Transverse colon (tissue), 4 donors: ENCODE measurements around the gene TM9SF3. TPM values are rescaled to one million over a fixed set of nuclear protein-coding genes. Genes with fewer than 3 reads are reported as not detected.

Experiments used
- DNase-seq: peaks from one replicate; pipeline ENCODE4 v3.0.0-alpha.2; 2019
- H3K27ac ChIP-seq, 4 donors: fragments of 200-600 bp; sonication (generic); 2 replicates each; pipeline ENCODE4 v1.5.1; 2016 to 2018; ENCODE audit warnings: inconsistent platforms in 4 of 4
- H3K27me3 ChIP-seq: fragments of 200-600 bp; sonication (generic); 2 replicates; pipeline ENCODE4 v1.5.1; 2017; ENCODE audit warnings: inconsistent platforms
- H3K36me3 ChIP-seq, 4 donors: fragments of 200-600 bp; sonication (generic); 2 replicates each; pipeline ENCODE4 v1.5.1; 2017 to 2019; ENCODE audit warnings: inconsistent platforms in 4 of 4
- H3K4me1 ChIP-seq, 4 donors: fragments of 200-600 bp; sonication (generic); 2 replicates each; pipeline ENCODE4 v1.5.1; 2017 to 2020; ENCODE audit warnings: inconsistent platforms in 4 of 4
- H3K4me3 ChIP-seq, 4 donors: fragments of 200-600 bp; sonication (generic); 1 replicate in 1 of 4; 2 replicates in 3 of 4; pipeline versions ENCODE4 v1.5.1 to v1.6.1; 2017 to 2019; ENCODE audit warnings: inconsistent platforms in 4 of 4
- H3K9me3 ChIP-seq, 2 donors: fragments of 200-600 bp; sonication (generic); 2 replicates each; pipeline ENCODE4 v1.5.1; 2017 to 2019; ENCODE audit warnings: inconsistent platforms in 2 of 2
- EP300 ChIP-seq: sonication (generic); formaldehyde crosslinking; IDR thresholded peaks from one replicate; pipeline ENCODE4 v1.6.1; 2017; ENCODE audit warnings: antibody characterized with exemption, low read depth
- POLR2A ChIP-seq: fragments of 450-650 bp; IDR thresholded peaks from one replicate; pipeline ENCODE4 v1.6.1; 2016; ENCODE audit warnings: antibody characterized with exemption, mild to moderate bottlenecking, moderate library complexity
- POLR2AphosphoS5 ChIP-seq, 3 donors: sonication (generic); formaldehyde crosslinking; IDR thresholded peaks; one replicate each; pipeline ENCODE4 v1.6.1; 2016; ENCODE audit warnings: antibody characterized with exemption in 3 of 3
- WGBS, 2 donors: methylation state at CpG; one replicate each; pipeline ENCODE4 v1.1.5; 2018; ENCODE audit warnings: low coverage in 1 of 2; 5-methylcytosine and 5-hydroxymethylcytosine counted together
- in situ Hi-C, 4 donors: fragments of 200-750 bp; cut with MboI; loops; one replicate each; pipeline versions ENCODE4 v1.15.0 to v1.15.1; 2017; ENCODE audit warnings: low sequenced_read_pairs in 3 of 4, low pct_ligation_motif_present in 1 of 4, low pct_unique_long_range_greater_than_20kb in 1 of 4
- intact Hi-C: fragments of 100-400 bp; cut with DNase I; formaldehyde crosslinking; loops from one replicate; pipeline ENCODE4 v1.15.1; 2023; ENCODE audit warnings: low total_unique reads
- total RNA-seq, 4 donors: library from RNA; depleted of rRNA; stranded (reverse); fragments of >200 nt; gene quantifications; one replicate each; pipeline ENCODE4 v1.1.0, GENCODE V29; 2016
- TF ChIP-seq, protein P1 (sequence below), 5 experiments: fragments of 200-600 bp in 3 of 5; fragments of 450-650 bp in 2 of 5; sonication (generic) in 3 of 5; IDR thresholded peaks; 1 replicate in 2 of 5; 2 replicates in 3 of 5; pipeline ENCODE4 v1.5.1; 2016 to 2017; ENCODE audit warnings: antibody characterized with exemption in 5 of 5, inconsistent platforms in 3 of 5, mild to moderate bottlenecking in 2 of 5, moderate library complexity in 1 of 5

TM9SF3 gene
- total RNA-seq, 4 donors from 2014 or later = 34.4 to 133 (median 77.3) TPM

DNA sequence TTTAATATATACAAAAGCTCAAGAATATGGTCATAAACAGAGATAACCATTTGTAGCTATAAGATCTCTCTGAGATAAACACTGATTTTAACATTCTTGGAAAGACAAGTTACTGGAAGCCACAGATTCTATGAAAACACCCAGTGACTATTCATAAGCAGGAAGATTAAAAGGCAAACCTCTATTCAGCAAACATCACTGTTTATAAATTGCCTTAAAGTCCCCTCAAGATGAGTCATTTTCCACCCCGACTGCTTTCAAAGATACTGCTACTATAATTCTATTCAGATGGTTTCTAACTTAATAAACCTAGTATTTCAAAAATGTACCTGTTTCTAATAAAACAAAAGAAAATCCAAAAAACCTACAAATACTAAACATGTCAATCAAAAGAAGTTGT is 21.0 kb downstream of the TM9SF3 start:
- 8 to 22% methylated on average over 1 of the region's 1 CpG for WGBS, 2 donors
- no peak for DNase-seq
- TF ChIP-seq, protein P1, sequence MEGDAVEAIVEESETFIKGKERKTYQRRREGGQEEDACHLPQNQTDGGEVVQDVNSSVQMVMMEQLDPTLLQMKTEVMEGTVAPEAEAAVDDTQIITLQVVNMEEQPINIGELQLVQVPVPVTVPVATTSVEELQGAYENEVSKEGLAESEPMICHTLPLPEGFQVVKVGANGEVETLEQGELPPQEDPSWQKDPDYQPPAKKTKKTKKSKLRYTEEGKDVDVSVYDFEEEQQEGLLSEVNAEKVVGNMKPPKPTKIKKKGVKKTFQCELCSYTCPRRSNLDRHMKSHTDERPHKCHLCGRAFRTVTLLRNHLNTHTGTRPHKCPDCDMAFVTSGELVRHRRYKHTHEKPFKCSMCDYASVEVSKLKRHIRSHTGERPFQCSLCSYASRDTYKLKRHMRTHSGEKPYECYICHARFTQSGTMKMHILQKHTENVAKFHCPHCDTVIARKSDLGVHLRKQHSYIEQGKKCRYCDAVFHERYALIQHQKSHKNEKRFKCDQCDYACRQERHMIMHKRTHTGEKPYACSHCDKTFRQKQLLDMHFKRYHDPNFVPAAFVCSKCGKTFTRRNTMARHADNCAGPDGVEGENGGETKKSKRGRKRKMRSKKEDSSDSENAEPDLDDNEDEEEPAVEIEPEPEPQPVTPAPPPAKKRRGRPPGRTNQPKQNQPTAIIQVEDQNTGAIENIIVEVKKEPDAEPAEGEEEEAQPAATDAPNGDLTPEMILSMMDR (IDR thresholded peaks at IDR 0.05) = no peak
- H3K36me3 ChIP-seq = peaks cover 0 to 17% (median 3%) of the 10 kb centered on the region in 4 donors
- no peak overlapping the region for H3K27ac ChIP-seq
- H3K4me3 ChIP-seq = no peak overlapping the region
- H3K9me3 ChIP-seq = no peaks in the 10 kb centered on the region
- intact Hi-C loops = no loop called here
- peaks cover 0 to 63% (median 18%) of the 10 kb centered on the region in 4 donors for H3K4me1 ChIP-seq
- in situ Hi-C loops = no loop called here
- no peaks in the 10 kb centered on the region for H3K27me3 ChIP-seq

DNA sequence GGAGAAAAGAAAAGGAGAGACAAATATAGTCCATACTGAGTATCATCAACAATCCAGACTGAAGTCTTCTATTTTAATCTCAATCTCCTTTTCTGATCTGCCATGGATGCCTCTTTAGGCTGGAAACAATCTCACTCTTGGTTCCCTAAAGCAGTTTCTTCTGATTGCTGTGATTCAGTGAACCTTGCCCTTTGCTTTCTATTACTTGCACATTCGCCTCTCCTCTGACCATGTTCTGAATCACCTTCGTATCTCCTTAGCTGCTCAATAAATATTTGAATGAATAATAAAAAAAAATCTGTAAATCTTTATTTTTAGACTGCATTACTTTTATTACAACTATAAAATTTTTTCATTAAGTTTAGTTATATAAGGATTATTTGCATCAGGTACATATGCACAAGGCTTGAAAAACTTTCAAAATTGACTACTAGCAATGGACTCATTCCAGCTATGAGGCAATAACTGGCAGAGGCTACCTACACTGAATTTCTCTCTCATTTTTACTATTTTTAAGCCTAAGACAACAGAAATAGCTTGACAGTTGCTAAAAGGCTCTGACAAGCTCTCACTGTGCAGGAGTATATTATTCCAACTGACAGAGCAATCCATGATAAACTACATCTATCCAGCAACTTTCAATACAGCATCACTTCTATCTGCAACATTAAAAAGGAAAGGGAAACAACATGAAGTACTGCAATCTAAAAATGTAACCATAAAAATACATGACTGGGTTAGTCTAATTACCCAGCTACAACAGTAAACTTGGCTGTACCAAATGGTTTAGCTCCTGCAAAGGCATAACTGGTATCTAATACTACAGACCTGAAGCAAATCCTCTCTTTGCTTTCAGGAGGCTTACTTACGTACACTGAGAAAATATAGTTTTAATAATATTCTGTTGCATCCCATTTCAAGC is 25.6 kb downstream of the TM9SF3 start:
- Histone ChIP-seq H3K4me3 (no peak overlapping the region), H3K9me3 (no peaks in the 10 kb centered on the region), H3K27me3 (no peaks in the 10 kb centered on the region), H3K27ac (peak overlapping the region in 3 of 4 donors; percentile 8 to 49 (median 24)), H3K4me1 (peaks cover 0 to 32% (median 8%) of the 10 kb centered on the region in 4 donors), H3K36me3 (peaks cover 0 to 48% (median 12%) of the 10 kb centered on the region in 4 donors)
- TF ChIP-seq EP300 (no peak), POLR2AphosphoS5 (IDR thresholded peaks at IDR 0.05) (no peak), POLR2A (no peak)
- TF ChIP-seq, protein P1 (IDR thresholded peaks at IDR 0.05) = no peak
- intact Hi-C loops = no loop called here
- in situ Hi-C loops = no loop called here
- 67 to 71% methylated on average over 3 of the region's 3 CpGs for WGBS, 2 donors
- DNase-seq = no peak

DNA sequence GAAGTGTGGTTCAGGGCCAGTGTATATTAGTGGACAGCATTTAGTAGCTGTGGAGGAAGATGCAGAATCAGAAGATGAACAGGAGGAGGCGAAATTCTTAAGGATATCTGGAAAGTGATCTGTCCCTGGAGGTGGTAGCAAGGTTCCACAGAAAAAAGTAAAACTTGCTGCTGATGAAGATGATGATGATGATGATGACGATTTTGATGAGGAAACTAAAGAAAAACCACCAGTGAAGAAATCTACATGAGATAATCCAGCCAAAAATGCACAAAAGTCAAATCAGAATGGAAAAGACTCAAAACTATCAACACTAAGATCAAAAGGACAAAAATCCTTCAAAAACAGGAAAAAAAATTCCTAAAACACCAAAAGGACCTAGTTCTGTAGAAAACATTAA is 26.3 kb downstream of the TM9SF3 start:
- TF ChIP-seq EP300 (no peak), POLR2AphosphoS5 (IDR thresholded peaks at IDR 0.05) (no peak), POLR2A (no peak)
- TF ChIP-seq, protein P1 (IDR thresholded peaks at IDR 0.05) = no peak
- Histone ChIP-seq H3K27ac (peak overlapping the region in 1 of 4 donors; percentile 49), H3K9me3 (no peaks in the 10 kb centered on the region), H3K4me1 (peaks cover 0 to 25% (median 8%) of the 10 kb centered on the region in 4 donors), H3K4me3 (no peak overlapping the region), H3K27me3 (no peaks in the 10 kb centered on the region), H3K36me3 (peaks cover 0 to 49% (median 12%) of the 10 kb centered on the region in 4 donors)
- intact Hi-C loops = no loop called here
- WGBS, 2 donors = 81 to 82% methylated on average over 2 of the region's 2 CpGs
- no peak for DNase-seq
- in situ Hi-C loops = no loop called here

DNA sequence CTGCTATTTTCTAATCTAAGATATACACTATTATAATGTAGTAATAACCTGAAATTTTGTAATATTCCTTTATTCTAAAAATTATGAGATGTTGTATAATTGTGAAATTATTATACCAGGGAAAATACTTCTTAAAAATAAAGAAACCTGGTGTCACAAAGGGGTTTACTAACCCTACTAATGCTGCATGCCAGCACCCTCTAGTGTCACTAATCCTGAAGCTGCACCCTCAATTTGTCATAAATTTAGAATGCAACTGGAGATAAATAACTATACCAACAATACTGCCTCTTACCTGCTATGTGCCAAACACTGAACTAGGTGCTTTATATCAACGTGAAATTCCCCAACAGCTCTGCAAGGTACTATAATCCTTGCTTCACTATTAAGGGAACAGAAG is 30.8 kb downstream of the TM9SF3 start:
- Histone ChIP-seq H3K4me1 (peaks cover 0 to 6% (median 3%) of the 10 kb centered on the region in 4 donors), H3K27me3 (no peaks in the 10 kb centered on the region), H3K27ac (no peak overlapping the region), H3K36me3 (peaks cover 0 to 57% (median 15%) of the 10 kb centered on the region in 4 donors), H3K4me3 (no peak overlapping the region), H3K9me3 (no peaks in the 10 kb centered on the region)
- intact Hi-C loops = no loop called here
- DNase-seq = no peak
- TF ChIP-seq EP300 = no peak
- TF ChIP-seq POLR2AphosphoS5 (IDR thresholded peaks at IDR 0.05) = no peak
- no peak for TF ChIP-seq POLR2A
- TF ChIP-seq, protein P1 (IDR thresholded peaks at IDR 0.05) = no peak
- in situ Hi-C loops = no loop called here
- WGBS, 2 donors = 50 to 57% methylated on average over 1 of the region's 1 CpG
